Suppressor macrophage treated with lipopolysaccharide for 1 hour (primary cell): ENCODE measurements around the gene LTB4R2.
A peak's percentile ranks its signal among the peaks of the same experiment; 100 is the strongest.

ENCODE experiments used
- DNase-seq, 3 donors: peaks; one replicate each; pipeline ENCODE4 v3.0.0-alpha.2; 2020 to 2022

The LTB4R2 gene, protein sequence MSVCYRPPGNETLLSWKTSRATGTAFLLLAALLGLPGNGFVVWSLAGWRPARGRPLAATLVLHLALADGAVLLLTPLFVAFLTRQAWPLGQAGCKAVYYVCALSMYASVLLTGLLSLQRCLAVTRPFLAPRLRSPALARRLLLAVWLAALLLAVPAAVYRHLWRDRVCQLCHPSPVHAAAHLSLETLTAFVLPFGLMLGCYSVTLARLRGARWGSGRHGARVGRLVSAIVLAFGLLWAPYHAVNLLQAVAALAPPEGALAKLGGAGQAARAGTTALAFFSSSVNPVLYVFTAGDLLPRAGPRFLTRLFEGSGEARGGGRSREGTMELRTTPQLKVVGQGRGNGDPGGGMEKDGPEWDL

GRCh38 chr14:24309538-24310264 lies at the start of gene LTB4R2:
TSS of gene LTB4R2 (plus strand) at chr14:24310140. CDS start at chr14:24310665, 525 bp downstream.
- DNase-seq, result no peak

DNA sequence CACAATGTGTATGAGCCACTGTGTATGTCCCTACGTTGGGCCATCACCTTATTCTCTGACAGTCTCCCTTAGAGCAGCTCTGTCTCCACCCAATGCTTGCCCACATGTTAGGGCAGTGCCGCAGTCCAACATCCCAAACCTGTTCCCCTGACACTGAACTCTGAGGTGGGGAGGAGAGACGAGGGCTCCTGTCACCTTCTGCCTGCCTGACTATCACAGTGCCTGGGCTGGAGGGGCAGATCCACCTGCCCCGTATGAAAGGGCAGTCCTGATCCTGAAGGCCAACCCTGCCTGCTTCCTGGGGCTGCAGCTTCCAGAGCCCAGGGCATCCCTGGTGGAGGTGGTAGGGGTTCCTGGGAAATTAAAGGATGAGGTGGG lies 49.2 kb upstream of the LTB4R2 start:
- DNase-seq, result no peak

DNA sequence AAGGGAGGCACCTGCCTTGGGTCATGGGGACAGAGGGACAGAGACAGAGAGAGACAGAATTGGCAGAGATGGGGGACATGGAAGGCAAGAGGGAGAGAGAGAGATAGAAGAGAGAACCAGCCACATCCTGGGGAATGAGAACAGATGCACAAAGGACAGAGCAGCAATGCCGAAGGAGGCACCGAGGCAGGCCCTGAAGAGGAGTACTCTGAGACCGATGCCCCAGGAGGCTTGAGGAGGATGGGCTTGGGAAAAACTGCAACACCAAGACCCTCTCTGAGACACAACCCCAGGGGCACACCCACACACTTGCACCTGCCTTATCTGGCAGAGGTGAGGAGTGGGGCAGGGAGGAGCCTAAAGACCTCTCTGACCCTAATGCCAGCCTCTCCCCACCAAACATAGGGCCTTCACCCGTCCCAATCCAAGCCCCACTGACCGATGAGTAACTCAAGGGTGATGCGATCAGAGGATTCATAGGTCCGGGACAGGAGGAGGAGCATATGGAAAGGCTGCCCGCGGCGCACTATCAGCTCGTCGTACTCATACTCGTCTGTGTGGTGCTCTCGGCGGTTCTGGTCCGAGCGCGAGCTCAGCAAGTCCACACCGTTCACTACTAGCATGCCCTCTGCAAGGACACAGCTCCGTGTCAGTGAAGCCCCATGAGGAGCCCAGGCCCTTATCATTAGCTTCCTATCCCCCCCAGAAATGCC lies 48.5 kb upstream of the LTB4R2 start:
- no peak for DNase-seq

DNA sequence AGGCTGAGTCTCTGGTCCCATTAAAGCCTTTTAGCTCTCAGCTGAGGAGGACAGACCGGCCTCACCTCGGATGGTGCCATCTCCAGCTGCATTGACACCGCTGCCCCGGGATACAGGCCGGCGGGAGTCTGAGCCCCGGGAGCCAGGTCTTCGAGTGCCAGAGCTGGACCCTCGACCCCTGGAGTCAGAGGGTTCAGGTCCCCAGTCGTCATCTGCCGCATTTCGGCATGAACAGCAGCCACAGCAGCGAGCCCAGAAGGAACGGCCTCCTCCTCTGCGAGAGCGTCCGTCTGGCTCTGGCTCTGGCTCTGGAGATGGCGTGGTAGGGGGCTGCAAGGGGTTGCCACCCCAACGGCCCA lies 48.0 kb upstream of the LTB4R2 start:
- DNase-seq, result no peak

DNA sequence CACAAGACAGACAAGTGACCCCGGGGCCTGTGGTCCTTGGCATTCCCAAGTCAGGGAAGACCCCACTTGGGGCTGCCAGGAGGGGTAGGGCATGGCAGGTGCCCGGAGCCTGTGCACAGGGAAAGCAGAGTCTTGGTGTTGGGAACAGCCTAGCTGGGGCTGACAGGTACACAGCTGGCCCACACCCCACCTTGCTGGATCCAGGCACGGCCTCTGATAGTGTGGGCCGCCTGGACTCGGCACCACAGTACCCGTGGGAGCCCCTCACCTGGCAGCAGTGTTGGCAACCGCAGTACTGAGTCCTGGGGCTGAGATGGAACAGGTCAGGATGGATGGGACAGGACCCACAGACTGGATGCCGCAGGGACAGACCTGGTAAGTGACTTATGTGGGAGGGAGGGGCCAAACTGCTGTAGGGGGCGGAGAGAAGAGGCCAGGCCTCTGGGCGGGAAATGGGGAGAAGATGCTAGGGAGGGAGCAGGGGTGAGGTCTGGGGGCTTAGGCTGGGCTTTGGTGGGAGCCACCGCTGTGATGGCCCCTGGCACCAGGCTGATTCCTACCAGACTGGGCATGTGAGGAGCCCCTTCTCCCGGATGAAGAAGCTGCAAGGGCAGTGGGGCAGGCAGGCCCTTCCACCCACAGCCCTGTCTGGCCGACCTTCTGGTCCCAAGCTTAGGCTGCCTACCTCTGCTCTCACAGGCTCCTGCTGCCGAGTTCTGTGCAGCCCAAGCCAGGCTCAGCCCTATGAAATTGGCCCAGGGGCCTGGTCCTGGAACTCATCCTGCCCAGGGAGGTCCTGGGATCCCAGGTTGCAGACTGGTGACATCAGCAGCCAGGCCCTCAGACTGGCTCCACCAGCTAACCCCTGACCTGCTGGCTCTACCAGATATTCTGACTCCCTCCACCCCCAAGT lies 46.9 kb upstream of the LTB4R2 start, which contains the start of gene TGM1:
TSS of gene TGM1 (minus strand) at position 357 of the 913 bp plus-strand sequence. CDS start 825 bp downstream, outside the sequence.
- no peak for DNase-seq

DNA sequence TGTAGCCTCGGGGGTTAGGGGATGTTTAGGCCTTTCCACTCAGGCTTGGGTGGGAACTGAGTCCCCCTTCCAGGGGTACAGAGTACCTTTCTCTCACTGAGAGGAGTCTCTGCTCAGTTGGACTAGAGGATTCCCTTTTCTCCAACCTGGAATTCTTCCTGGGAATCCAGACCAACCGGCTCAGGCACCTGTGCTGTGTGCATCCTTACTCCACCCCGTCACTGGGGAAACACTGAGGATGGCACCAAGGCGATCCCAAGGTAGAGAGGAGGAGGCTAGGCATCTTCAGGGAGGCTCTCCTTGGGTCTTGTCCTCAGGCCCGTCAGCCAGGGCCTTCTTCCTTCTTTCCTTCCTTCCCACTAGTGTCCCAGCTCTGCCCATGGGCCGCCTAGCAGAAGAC lies 46.1 kb upstream of the LTB4R2 start:
- DNase-seq, result no peak

DNA sequence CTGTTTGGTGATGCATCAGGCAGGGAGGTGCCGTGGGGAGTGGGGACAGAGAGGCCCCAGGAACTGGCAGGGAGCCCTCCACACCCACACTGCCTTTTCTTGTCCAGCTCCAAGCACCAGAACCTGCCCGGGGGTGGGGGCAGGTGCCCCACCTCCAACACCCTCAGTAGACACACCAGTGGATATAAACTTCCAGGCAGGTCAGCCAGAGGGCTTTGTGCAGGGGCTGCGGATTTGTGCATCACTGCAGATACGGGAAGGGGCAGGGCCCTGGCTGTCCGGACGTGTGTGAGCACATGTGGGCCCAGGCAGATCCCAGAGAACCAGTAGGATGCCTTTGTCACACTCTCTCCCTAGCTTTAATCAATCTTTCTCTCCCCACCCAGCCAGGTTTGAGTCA lies 45.6 kb upstream of the LTB4R2 start:
- no peak for DNase-seq

GRCh38 chr14:24266344-24267244 lies 43.3 kb upstream of the LTB4R2 start:
- no peak for DNase-seq

- DNase-seq, result no peak
Observed at GRCh38 chr14:24267516-24267915, 42.4 kb upstream of the LTB4R2 start.

- no peak for DNase-seq
Observed at GRCh38 chr14:24268225-24268624, 41.7 kb upstream of the LTB4R2 start.

DNA sequence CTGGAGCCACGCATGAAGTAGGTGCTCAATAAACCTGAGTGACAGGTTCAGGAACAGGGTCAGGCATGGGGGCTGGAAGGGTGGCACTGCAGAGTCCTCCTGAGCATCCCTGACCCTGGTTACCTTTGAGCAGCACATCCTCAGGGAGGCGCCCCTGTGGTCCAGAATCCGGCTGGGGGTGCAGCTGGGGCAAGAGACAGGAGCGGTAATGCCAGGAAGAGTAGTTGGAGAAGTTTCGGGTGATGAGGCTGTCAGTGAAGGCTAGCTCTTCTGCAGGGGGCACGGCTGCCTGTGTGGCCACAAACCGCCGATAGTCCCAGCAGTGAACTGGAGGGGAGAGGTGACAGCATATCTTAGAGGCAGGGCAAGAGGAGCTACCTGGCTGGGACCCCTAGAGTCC lies 40.6 kb upstream of the LTB4R2 start:
- no peak for DNase-seq

- DNase-seq, result no peak
Observed at GRCh38 chr14:24269910-24270536, 39.9 kb upstream of the LTB4R2 start.

DNA sequence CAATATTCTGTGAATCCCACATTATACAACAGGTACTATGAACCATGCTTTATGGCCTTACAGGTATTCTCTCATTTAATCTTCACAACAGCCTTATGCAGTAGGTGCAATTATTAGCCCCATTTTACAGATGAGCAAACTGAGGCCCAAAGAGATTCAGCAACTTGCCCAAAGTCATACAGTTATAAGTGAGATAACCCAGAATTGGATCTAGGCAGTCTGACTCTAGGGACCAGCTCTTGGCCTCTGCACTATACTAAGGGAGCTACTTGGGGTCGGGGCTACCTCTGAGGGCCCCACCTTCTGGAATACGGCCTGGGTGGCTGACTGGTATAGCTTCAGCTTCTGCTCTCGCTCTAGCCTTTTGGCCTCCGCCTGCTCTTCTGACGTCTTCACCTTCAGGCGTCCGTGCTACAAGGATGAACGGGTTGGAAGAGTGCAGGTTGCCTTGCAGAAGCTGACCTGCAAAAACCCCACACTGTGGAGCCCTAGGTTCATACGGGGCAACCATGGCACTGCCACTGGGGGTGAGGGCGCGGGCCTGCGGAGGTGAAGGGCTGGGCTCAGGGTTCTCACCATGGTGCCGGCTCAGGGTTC lies 39.3 kb upstream of the LTB4R2 start:
- DNase-seq, result no peak

GRCh38 chr14:24271134-24271833 lies 38.7 kb upstream of the LTB4R2 start, which contains the start of gene RABGGTA:
TSS of gene RABGGTA (minus strand) at chr14:24271597. CDS start at chr14:24271115, 482 bp downstream.
- DNase-seq, result peak; percentile 88 to 95 (median 93)

DNA sequence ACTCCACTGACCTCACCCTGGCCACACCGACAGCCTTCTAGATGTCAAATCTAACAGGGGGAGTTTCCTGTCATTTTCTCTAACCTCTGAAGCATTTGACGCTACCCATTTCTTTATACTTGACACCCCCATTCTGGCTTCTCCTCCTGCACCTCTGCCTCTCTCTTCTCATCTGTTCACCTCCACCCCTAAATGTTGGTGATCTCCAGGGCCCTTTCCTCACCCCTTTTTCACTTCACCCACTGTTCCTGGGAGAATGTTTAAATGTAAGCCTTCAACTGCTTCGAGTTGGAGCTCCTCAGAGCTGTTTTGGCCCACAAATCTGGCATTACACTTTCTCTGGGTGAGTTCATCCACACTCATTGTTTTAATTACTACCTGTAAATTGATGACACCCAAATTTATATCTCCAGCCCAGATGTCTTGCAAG lies 38.1 kb upstream of the LTB4R2 start:
- DNase-seq, result no peak

- DNase-seq, result peak in 1 of 3 donors; percentile 26
Observed at GRCh38 chr14:24272467-24272866, 37.5 kb upstream of the LTB4R2 start.

- DNase-seq, result peak in 2 of 3 donors; percentile 35 to 43
Observed at GRCh38 chr14:24273422-24273998, 36.4 kb upstream of the LTB4R2 start.

DNA sequence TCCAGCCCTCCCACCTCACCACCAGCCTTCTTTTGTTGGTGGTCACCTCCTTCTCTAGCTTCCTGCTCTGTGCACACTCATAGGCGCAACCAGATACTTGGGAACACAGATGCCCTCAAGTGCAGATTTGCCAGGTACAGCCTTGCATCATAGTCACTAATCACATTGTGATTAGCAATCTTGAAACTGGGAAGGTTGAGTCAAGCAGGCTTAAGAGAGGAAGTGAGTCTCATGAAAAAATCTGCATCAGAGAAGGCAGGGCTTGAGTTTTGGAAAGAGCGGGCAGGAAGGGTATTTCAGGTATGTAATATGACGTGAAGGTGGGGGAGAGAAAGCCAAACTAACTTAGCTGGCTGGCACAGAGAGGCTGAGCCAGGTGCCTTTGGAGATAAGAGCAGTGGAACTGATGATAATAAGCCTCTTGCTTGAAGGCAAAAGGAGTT lies 35.8 kb upstream of the LTB4R2 start:
- peak; percentile 73 to 88 (median 85) for DNase-seq

DNA sequence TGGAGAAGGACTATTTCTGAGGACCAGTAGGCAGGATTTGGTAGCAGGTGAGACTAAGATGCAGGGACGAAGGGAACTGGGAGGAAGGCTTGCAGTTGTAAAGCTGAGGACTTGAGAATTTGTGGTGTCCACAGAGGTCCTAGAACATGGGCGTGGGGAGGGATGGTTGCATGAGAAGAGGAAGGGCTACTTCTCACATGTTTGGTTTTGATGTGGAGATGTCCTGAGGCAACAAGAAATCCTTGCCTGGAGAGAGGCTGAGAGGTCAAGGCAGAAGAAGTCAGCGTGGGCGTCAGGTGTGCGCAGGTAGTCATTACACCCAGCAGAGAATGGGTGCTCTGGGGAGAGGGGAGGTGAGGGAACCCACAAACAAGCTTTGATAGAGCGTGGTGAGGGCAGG lies 32.9 kb upstream of the LTB4R2 start:
- peak in 1 of 3 donors; percentile 28 for DNase-seq
